HG03064 (cell line): ENCODE data around the gene FSTL5.
"Not testable (repeated sequence)": the region's sequence is repeated elsewhere in the genome, so short reads cannot be mapped to it uniquely, and the experiment has no call there.

Experiments
- ATAC-seq: cut with Tn5 transposase; IDR thresholded peaks from one replicate; pipeline ENCODE4 v1.9.1; 2021; ENCODE audit warnings: low read depth; ENCODE audit not compliant: unreplicated experiment

Gene FSTL5

DNA sequence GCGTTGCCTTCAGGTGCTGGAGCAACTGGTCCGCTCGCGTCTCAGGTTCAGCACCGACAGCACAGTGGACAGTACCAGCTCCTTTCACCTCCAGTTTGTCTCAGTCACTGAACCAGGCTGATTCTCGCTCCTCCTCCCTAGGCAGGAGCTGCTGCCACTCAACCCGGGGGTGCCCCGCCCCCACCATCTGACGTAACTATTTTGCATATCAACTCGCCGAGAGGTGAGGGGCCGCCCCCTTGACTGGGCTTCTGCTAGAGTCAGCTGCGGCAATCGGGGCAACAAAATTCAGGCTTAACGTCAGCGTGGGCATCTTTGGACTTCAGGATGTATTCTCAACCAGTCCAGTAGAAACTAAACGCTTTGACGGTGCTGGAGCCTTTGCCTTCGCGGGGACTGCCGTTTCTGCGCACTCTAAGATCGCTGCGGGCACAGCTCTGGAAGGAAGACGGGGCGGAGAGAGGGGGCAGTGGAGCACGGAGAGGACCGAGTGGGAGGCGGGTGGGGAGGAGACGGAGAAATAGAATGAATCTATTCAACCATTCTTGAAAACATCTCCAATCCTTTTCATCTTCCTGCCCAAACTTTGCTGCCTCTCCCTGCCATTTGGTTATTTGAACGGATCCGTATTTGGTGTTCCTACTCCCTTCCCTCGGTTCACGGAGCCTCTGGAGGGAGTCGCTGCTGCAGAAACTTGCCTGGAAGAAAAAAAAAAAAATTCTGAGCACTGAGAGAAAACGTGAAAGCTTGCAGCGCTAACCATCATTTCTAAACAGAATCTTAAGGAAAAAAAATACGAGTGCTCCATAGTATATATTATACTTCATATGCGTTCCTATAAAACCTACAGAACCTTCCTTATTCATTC lies at the start of gene FSTL5:
Gene FSTL5, minus strand, starts transcription at position 109 of the 868 bp plus-strand sequence. CDS start 52,604 bp downstream, outside the sequence.
- peak; percentile 91 for ATAC-seq

GRCh38 chr4:162209706-162210105 lies 45.9 kb upstream of the FSTL5 start:
- no peak for ATAC-seq

DNA sequence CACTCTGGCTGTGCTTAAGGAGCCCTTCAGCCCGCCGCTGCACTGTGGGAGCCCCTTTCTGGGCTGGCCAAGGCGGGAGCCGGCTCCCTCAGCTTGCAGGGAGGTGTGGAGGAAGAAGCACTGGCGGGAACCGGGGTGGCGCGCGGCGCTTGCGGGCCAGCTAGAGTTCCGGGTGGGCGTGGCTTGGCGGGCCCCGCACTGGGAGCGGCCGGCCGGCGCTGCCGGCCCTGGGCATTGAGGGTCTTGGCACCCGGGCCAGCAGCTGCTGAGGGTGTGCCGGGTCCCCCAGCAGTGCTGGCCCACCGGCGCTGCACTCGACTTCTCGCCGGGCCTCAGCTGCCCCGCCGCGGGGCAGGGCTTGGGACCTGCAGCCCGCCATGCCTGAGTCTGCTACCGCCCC lies 39.7 kb upstream of the FSTL5 start:
- ATAC-seq: not testable (repeated sequence)

GRCh38 chr4:162201673-162202072 lies 37.9 kb upstream of the FSTL5 start:
- no peak for ATAC-seq

GRCh38 chr4:162170509-162170908 lies 6.7 kb upstream of the FSTL5 start:
- ATAC-seq: no peak

GRCh38 chr4:162164906-162165510 lies 1.2 kb upstream of the FSTL5 start:
- no peak for ATAC-seq

- no peak for ATAC-seq
Measured at GRCh38 chr4:162162672-162163071, 1.1 kb downstream of the FSTL5 start.

DNA sequence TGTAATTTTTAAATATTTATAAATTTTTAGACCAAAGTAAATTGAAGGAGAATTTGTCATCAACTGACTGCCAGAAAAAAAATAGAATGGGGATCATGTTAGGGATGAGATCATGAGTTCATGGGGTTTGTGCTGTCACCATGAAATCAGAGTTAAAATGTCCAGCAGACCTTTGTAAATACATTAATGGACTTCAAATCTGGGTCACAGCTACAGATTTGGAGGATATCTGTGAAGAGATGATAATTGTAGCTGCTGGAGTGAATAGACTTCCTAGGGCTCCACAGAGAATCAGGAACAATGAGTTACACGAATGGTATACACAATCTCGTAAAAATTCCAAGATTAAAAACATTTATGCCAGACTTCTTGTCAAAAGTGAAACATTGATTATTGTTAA lies 6.6 kb downstream of the FSTL5 start:
- ATAC-seq: no peak

- ATAC-seq: no peak
Measured at GRCh38 chr4:162154862-162155540, 8.8 kb downstream of the FSTL5 start.

GRCh38 chr4:162151850-162152249 lies 11.9 kb downstream of the FSTL5 start:
- no peak for ATAC-seq

- ATAC-seq: no peak
Measured at GRCh38 chr4:162151386-162151785, 12.4 kb downstream of the FSTL5 start.

DNA sequence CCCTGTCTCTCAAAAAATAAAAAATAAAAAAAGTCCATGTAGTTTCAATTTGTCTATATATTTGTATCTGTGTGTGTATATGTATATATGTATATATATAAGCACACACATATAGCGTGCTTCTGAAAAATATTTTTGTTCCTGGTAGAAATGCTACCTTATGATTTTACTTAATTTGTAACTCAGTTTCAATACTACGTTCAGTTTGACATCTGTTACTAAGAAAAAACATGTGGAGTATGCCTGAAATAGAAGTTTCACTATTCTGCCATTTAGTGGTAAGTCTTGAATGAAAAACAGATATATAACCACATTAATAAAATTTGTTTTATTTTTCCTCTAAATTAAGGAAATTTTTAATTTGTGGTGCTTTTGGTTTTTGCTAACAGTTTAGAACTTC lies 14.2 kb downstream of the FSTL5 start:
- no peak for ATAC-seq

DNA sequence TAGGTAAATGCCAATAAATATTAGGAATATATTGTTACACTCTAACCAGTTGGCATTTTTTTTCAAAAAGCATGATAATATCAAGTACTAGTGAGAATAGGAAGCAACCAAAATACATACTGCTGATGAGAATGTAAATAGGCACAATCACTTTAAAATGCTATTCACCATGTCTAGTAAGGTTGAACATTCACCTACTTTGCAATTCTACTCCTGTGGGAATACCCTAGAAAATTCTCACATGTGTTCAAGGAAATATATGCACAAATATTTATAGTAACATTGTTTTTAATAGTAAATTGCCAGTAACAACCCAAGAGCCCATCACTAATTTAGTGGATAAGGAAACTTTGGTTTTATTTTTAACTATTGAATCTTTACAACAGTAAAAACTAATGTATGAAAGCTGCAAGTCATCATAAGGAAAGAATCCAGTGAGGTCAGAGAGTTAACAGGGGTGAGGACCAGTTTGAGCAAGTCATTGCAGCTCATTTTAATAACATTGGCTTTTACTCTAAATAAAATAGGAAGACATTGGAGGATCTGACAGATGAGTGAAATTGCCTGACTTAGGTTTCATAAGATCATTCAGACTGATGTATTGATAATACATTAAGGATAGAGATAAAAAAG lies 23.6 kb downstream of the FSTL5 start:
- ATAC-seq: no peak

DNA sequence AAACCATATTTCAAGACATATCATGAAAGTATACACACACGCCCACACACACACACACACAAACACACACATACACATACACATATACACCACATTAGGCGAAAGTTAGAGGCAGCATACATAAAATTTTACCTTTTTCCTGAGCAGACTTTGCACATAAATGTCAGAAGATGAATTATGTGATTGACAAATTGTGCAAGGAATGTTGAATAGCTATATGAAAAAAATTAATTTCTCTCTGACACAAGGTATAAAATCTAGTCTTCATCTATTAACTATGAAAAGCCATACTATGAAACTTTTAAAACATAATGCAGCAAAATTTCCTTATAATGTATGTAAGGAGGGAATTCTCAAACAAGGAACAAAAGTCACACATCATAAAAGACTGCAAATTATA lies 24.4 kb downstream of the FSTL5 start:
- ATAC-seq: no peak

- no peak for ATAC-seq
Measured at GRCh38 chr4:162131256-162131655, 32.5 kb downstream of the FSTL5 start.

- ATAC-seq: no peak
Measured at GRCh38 chr4:162126729-162127128, 37.1 kb downstream of the FSTL5 start.

DNA sequence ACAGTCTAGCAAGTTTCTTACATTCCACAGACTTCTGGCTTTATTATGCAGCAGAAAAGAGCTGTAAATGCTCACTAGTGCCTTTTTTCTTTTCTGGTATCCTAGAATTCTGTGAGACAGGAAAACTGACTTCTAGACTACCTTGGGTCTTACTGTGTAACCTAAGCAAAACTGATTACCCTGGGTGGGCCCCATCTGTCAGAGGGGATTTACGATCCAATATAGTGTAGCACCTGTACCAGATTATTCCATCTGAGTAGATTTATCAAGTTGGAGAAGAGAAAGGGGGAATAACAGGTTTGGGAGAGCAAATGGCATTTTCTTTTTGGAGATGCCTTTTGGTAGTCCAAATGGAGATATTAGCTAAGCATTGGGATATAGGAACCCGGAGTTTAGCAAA lies 46.7 kb downstream of the FSTL5 start:
- no peak for ATAC-seq

DNA sequence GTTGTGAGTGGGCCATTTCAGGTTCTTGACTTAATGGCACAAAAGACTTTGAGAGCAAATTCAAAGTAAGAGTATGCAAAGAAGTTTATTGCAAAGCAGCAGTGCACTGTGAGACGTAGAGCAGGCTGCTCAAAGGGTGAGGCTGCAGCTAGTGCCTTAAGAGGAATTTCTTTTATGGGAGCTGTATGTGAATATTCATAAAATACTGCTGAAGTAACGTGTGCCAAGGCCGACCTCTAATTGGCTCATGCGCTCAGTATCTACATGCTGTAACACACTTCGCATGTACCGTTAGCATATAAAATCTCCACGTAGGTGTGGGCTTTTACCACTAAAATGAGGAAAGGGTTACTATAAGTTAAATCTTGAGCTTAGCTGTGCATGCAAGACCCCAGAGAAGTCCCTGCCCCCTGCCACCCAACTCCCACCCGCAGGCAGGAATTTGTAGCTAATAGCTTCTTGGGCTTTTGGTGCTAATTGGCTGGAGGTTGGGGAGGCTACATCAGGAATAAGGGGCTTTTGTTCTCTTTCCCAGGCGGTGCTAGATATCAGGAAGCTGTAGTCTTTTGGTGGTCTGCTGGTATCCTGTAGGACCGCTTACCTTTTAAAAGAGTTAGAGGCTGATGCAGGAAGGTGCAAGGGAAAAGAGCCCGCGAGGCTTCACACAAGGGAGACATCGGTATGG lies 47.6 kb downstream of the FSTL5 start:
- no peak for ATAC-seq

- no peak for ATAC-seq
Measured at GRCh38 chr4:162115333-162115732, 48.5 kb downstream of the FSTL5 start.

GRCh38 chr4:162111078-162111477 lies 52.7 kb downstream of the FSTL5 start:
- no peak for ATAC-seq
